Testis (tissue), 2 donors: ENCODE results near the gene BSG.

ENCODE experiments used
- CTCF ChIP-seq, 3 experiments: fragments of 450-650 bp in 2 of 3; fragments of 200-600 bp in 1 of 3; sonication (generic) in 1 of 3; IDR thresholded peaks; one replicate each; pipeline ENCODE4 v1.5.1; 2016 to 2019; ENCODE audit warnings: antibody characterized with exemption in 3 of 3, mild to moderate bottlenecking in 2 of 3, moderate library complexity in 1 of 3
- POLR2A ChIP-seq: fragments of 450-650 bp; IDR thresholded peaks from one replicate; pipeline ENCODE4 v1.6.1; 2017; ENCODE audit warnings: antibody characterized with exemption, mild to moderate bottlenecking, moderate library complexity

- no peak for TF ChIP-seq POLR2A
- TF ChIP-seq CTCF (IDR thresholded peaks at IDR 0.05): peak; percentile 37 to 62 (median 39)
Measured at GRCh38 chr19:588093-588740, 15.8 kb downstream of the BSG start.
